ENCODE data around the gene APPBP2. TPM values are rescaled to one million over a fixed set of nuclear protein-coding genes. Genes with fewer than 3 reads are reported as not detected.
A peak's percentile ranks its signal among the peaks of the same experiment; 100 is the strongest.

Gene APPBP2
- total RNA-seq, 3 donors from 2014 or later (not counting 1 experiment from before 2014, with no cell fraction given) = 18.2 to 23.2 (median 23.0) TPM

DNA sequence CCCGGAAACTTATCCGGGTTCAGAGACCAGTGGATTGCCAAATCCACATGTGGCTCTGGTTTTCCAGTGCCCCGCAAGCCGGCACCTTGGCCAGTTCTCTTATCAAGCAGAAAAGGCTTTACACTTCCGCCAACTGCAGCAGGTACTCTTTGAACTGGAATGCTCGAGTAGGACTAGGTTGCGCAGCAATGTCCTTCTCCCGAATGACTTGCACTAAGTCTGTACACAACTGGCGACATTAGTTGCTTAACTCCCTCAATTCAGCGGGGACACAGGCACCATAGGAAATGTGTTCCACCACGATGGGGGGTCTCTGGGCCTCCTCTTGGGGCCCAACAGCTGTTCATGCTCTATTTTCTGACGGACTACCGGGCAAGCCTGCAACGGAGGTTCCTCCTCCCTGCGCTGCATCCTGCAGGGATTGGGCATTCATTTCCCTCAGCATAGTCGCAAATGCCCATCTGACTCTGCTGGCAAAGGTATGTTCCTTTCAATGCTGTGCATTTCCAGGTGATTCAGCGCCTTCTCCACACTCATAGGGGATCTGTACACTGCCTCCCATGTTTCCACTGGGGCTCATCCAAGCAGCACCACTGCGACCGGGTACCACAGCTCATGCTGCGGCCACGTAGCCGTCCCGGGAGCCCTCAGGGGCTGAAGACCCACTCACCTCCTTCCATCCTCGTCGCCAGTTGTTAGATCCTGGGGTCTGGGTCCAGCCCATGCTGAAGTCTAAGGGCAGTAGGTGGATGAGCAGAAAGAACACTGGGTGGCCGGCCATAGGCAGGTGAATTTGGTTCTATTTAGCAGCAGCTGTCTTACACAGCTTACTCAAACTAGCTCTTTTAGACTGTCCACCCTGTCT is 34.2 kb upstream of the APPBP2 start:
- H3K4me1 ChIP-seq (ENCODE audit: control insufficient read depth, insufficient read depth, low read length) = no peaks in the 10 kb centered on the region
- H3K27ac ChIP-seq (ENCODE audit: low read length) = no peak overlapping the region
- H3K27me3 ChIP-seq (ENCODE audit: control insufficient read depth, insufficient read depth, low read length) = no peaks in the 10 kb centered on the region
- H3K4me3 ChIP-seq (ENCODE audit: low read length) = no peak overlapping the region
- no peaks in the 10 kb centered on the region for H3K36me3 ChIP-seq (ENCODE audit: control insufficient read depth, insufficient read depth, low read length)
- TF ChIP-seq, protein P1, sequence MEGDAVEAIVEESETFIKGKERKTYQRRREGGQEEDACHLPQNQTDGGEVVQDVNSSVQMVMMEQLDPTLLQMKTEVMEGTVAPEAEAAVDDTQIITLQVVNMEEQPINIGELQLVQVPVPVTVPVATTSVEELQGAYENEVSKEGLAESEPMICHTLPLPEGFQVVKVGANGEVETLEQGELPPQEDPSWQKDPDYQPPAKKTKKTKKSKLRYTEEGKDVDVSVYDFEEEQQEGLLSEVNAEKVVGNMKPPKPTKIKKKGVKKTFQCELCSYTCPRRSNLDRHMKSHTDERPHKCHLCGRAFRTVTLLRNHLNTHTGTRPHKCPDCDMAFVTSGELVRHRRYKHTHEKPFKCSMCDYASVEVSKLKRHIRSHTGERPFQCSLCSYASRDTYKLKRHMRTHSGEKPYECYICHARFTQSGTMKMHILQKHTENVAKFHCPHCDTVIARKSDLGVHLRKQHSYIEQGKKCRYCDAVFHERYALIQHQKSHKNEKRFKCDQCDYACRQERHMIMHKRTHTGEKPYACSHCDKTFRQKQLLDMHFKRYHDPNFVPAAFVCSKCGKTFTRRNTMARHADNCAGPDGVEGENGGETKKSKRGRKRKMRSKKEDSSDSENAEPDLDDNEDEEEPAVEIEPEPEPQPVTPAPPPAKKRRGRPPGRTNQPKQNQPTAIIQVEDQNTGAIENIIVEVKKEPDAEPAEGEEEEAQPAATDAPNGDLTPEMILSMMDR (IDR thresholded peaks at IDR 0.05) = no peak
- no peak for ATAC-seq
- H3K9me3 Mint-ChIP-seq = no peaks in the 10 kb centered on the region
- no peak for DNase-seq
- H3K4me1 Mint-ChIP-seq = no peaks in the 10 kb centered on the region
- peaks cover 3% of the 10 kb centered on the region for H3K9me3 ChIP-seq (ENCODE audit: control insufficient read depth, insufficient read depth, low read length)
- H3K36me3 Mint-ChIP-seq = no peaks in the 10 kb centered on the region
- no peak overlapping the region for H3K27ac Mint-ChIP-seq
- H3K4me3 Mint-ChIP-seq = no peak overlapping the region
- 95% methylated on average over 26 of the region's 26 CpGs for WGBS (ENCODE audit: insufficient coverage)
- intact Hi-C loops (cut with micrococcal nuclease) = no loop called here
- H3K27me3 Mint-ChIP-seq (ENCODE audit: low read depth in 2 of 2) = no peaks in the 10 kb centered on the region

DNA sequence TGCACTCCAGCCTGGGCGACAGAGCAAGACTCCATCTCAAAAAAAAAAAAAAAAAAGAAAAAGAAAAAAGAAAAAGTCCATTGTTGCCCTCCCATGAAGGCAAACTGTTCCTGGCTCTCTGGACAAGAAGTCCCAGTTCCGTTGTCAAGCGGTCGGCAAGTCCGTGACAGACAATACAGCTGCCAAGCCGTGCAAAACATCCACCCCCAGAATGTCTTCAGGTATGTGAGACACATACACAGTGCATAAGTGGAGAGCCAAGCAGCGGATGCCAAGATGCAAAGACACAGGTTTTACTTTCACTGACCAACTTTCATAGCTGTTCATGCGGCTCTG is 33.6 kb upstream of the APPBP2 start:
- TF ChIP-seq, protein P1 (IDR thresholded peaks at IDR 0.05) = no peak
- no peaks in the 10 kb centered on the region for H3K9me3 Mint-ChIP-seq
- Histone ChIP-seq H3K27me3 (ENCODE audit: control insufficient read depth, insufficient read depth, low read length) (no peaks in the 10 kb centered on the region), H3K27ac (ENCODE audit: low read length) (no peak overlapping the region), H3K4me3 (ENCODE audit: low read length) (no peak overlapping the region), H3K4me1 (ENCODE audit: control insufficient read depth, insufficient read depth, low read length) (no peaks in the 10 kb centered on the region), H3K36me3 (ENCODE audit: control insufficient read depth, insufficient read depth, low read length) (no peaks in the 10 kb centered on the region), H3K9me3 (ENCODE audit: control insufficient read depth, insufficient read depth, low read length) (peaks cover 3% of the 10 kb centered on the region)
- H3K27me3 Mint-ChIP-seq (ENCODE audit: low read depth in 2 of 2) = no peaks in the 10 kb centered on the region
- no peak for DNase-seq
- 96% methylated on average over 8 of the region's 8 CpGs for WGBS (ENCODE audit: insufficient coverage)
- no peak overlapping the region for H3K27ac Mint-ChIP-seq
- intact Hi-C loops (cut with micrococcal nuclease) = no loop called here
- no peak overlapping the region for H3K4me3 Mint-ChIP-seq
- H3K36me3 Mint-ChIP-seq = no peaks in the 10 kb centered on the region
- no peak for ATAC-seq
- H3K4me1 Mint-ChIP-seq = no peaks in the 10 kb centered on the region

DNA sequence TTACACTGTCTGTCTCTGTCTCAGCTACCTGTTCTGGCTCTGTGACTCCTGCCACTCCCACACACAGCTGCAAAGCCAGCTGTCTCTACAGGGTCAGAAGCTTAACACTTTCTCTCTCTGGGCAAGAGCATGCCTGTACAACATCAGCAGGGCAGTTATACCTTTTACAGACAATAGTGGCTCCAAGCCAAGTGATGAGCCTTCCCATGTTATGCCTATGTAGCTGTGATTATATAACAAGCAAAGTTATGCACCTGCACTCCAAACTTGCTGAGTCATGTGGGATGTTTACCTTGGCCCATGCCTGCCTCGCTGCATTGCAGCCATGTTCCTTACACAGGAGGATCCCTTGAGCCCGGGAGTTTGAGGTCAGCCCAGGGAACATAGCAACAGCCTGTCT is 31.8 kb upstream of the APPBP2 start:
- no peaks in the 10 kb centered on the region for H3K36me3 Mint-ChIP-seq
- DNase-seq (peak in 1 of 2 donors; percentile 12), ATAC-seq (no peak)
- no peaks in the 10 kb centered on the region for H3K9me3 Mint-ChIP-seq
- H3K4me1 Mint-ChIP-seq = no peaks in the 10 kb centered on the region
- H3K4me3 Mint-ChIP-seq = no peak overlapping the region
- TF ChIP-seq, protein P1 (IDR thresholded peaks at IDR 0.05) = no peak
- H3K4me3 ChIP-seq (ENCODE audit: low read length) = no peak overlapping the region
- no peaks in the 10 kb centered on the region for H3K4me1 ChIP-seq (ENCODE audit: control insufficient read depth, insufficient read depth, low read length)
- 75% methylated on average over 1 of the region's 2 CpGs for WGBS (ENCODE audit: insufficient coverage)
- intact Hi-C loops (cut with micrococcal nuclease) = no loop called here
- no peak overlapping the region for H3K27ac ChIP-seq (ENCODE audit: low read length)
- H3K27me3 Mint-ChIP-seq (ENCODE audit: low read depth in 2 of 2) = no peaks in the 10 kb centered on the region
- no peaks in the 10 kb centered on the region for H3K36me3 ChIP-seq (ENCODE audit: control insufficient read depth, insufficient read depth, low read length)
- H3K27me3 ChIP-seq (ENCODE audit: control insufficient read depth, insufficient read depth, low read length) = no peaks in the 10 kb centered on the region
- no peak overlapping the region for H3K27ac Mint-ChIP-seq
- peaks cover 3% of the 10 kb centered on the region for H3K9me3 ChIP-seq (ENCODE audit: control insufficient read depth, insufficient read depth, low read length)

DNA sequence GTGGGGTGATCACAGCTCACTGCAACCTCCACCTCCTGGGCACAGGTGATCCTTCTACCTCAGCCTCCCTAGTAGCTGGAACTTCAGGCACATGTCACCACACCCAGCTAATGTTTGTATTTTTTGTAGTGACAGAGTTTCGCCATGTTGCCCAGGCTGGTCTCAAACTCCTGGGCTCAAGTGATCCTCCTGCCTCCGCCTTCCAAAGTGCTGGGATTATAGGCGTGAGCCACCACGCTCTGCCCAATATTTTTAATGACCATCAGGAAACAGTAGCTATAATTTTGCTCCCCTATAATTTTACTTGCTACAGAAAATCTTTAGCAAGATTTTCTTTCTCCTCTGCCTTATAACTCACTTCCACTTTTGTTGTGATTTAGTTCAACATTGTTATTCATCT is 29.7 kb upstream of the APPBP2 start:
- Mint-ChIP-seq H3K27me3 (ENCODE audit: low read depth in 2 of 2) (no peaks in the 10 kb centered on the region), H3K4me3 (no peak overlapping the region), H3K9me3 (no peaks in the 10 kb centered on the region), H3K27ac (no peak overlapping the region), H3K4me1 (no peaks in the 10 kb centered on the region), H3K36me3 (no peaks in the 10 kb centered on the region)
- ATAC-seq (no peak), DNase-seq (no peak)
- no peaks in the 10 kb centered on the region for H3K27me3 ChIP-seq (ENCODE audit: control insufficient read depth, insufficient read depth, low read length)
- no peaks in the 10 kb centered on the region for H3K4me1 ChIP-seq (ENCODE audit: control insufficient read depth, insufficient read depth, low read length)
- no peak overlapping the region for H3K4me3 ChIP-seq (ENCODE audit: low read length)
- H3K36me3 ChIP-seq (ENCODE audit: control insufficient read depth, insufficient read depth, low read length) = no peaks in the 10 kb centered on the region
- peaks cover 3% of the 10 kb centered on the region for H3K9me3 ChIP-seq (ENCODE audit: control insufficient read depth, insufficient read depth, low read length)
- TF ChIP-seq, protein P1 (IDR thresholded peaks at IDR 0.05) = no peak
- 94% methylated on average over 4 of the region's 4 CpGs for WGBS (ENCODE audit: insufficient coverage)
- intact Hi-C loops (cut with micrococcal nuclease) = no loop called here
- H3K27ac ChIP-seq (ENCODE audit: low read length) = no peak overlapping the region

Measured in natural killer cell (primary cell).